HepG2 (cell line): Measurements from ENCODE around the gene PNKP. TPM values are rescaled to one million over a fixed set of nuclear protein-coding genes. Genes with fewer than 3 reads are reported as not detected.

Source experiments
- ATAC-seq: fragments of 200-7000 bp; cut with Tn5 transposase; 3 replicates; pipeline ENCODE4 v1.9.1; 2020; ENCODE audit warnings: mild to moderate bottlenecking, moderate library complexity
- BruUV-seq: library from RNA; stranded (reverse); fragments of 400-500 nt; replicated peaks from 2 replicates; lab custom pipeline; 2021; lab: Mats Ljungman, UMichigan
- CTCF ChIA-PET: fragments of 300-600 bp; formaldehyde crosslinking; extraction: SDS; loops from one replicate; lab custom pipeline; 2021; ENCODE audit warnings: low total read pairs, inconsistent platforms, low intra/inter-chr PET ratio; lab: Yijun Ruan, JAX
- POLR2A ChIA-PET: fragments of 350-600 bp; sonication (Branson Sonifier 250); formaldehyde crosslinking; loops from one replicate; lab custom pipeline; 2020; ENCODE audit warnings: antibody characterized with exemption, inconsistent platforms; lab: Yijun Ruan, JAX
- DNase-seq: peaks from one replicate; pipeline ENCODE4 v3.0.0-alpha.2; 2015; ENCODE audit warnings: low spot score
- FAIRE-seq: peaks from 3 replicates; lab custom pipeline; 2011; peaks lifted over from hg19 to GRCh38; lab: Jason Lieb, UNC
- H2AFZ ChIP-seq: one replicate; pipeline ENCODE4 v1.6.1; 2011; ENCODE audit warnings: low read length, inconsistent platforms
- H3K27ac ChIP-seq: fragments of 300-600 bp; 3 replicates; pipeline ENCODE4 v1.8.0; 2011; ENCODE audit warnings: mixed run types, mild to moderate bottlenecking, mixed read lengths, low read length, inconsistent platforms; ENCODE audit not compliant: insufficient read depth; ENCODE audit errors: extremely low read length
- H3K27me3 ChIP-seq, 2 experiments: fragments of 200-600 bp in 1 of 2; 2 replicates in 1 of 2; 3 replicates in 1 of 2; pipeline versions ENCODE4 v1.6.0 to v1.8.0; 2011; ENCODE audit warnings: low read length in 2 of 2, mild to moderate bottlenecking in 2 of 2, moderate library complexity in 2 of 2, inconsistent platforms in 1 of 2; ENCODE audit not compliant: insufficient read depth in 2 of 2, control insufficient read depth in 1 of 2
- H3K36me3 ChIP-seq, 2 experiments: fragments of 200-600 bp in 1 of 2; replicated peaks in 1 of 2; 2 replicates in 1 of 2; 3 replicates in 1 of 2; pipeline versions ENCODE4 v1.5.1 to v1.8.0; 2011; ENCODE audit warnings: low read length in 2 of 2, inconsistent platforms in 1 of 2; ENCODE audit not compliant: insufficient read depth in 2 of 2, control insufficient read depth in 1 of 2
- H3K4me1 ChIP-seq: 2 replicates; pipeline ENCODE4 v1.5.1; 2012; ENCODE audit warnings: low read length, inconsistent platforms; ENCODE audit not compliant: insufficient read depth
- H3K4me2 ChIP-seq: 2 replicates; pipeline ENCODE4 v1.6.0; 2011; ENCODE audit warnings: low read depth, low read length, inconsistent platforms
- H3K4me3 ChIP-seq, 3 experiments: fragments of 200-600 bp in 1 of 3; sonication (generic), shearing (Covaris generic) in 1 of 3; replicated peaks in 1 of 3; 2 replicates each; pipeline ENCODE4 v1.5.1; 2011 to 2016; ENCODE audit warnings: low read length in 3 of 3, inconsistent platforms in 2 of 3, low read depth in 2 of 3, mild to moderate bottlenecking in 2 of 3, control low read depth in 1 of 3, mixed read lengths in 1 of 3; ENCODE audit not compliant: insufficient read depth in 1 of 3
- H3K79me2 ChIP-seq: one replicate; pipeline ENCODE4 v1.6.1; 2011; ENCODE audit warnings: low read length, inconsistent platforms; ENCODE audit not compliant: insufficient read depth
- H3K9ac ChIP-seq: 2 replicates; pipeline ENCODE4 v1.6.0; 2011; ENCODE audit warnings: mild to moderate bottlenecking, low read depth, low read length, inconsistent platforms; ENCODE audit not compliant: insufficient read depth
- H3K9me3 ChIP-seq: 2 replicates; pipeline ENCODE4 v1.5.1; 2012; ENCODE audit warnings: mild to moderate bottlenecking, low read length
- H4K20me1 ChIP-seq: 2 replicates; pipeline ENCODE4 v1.6.0; 2011; ENCODE audit warnings: inconsistent platforms, mild to moderate bottlenecking, low read length, moderate library complexity; ENCODE audit not compliant: insufficient read depth
- AGO2 ChIP-seq: fragments of 200-400 bp; formaldehyde crosslinking; optimal IDR thresholded peaks from 2 replicates; pipeline ENCODE3; 2017; ENCODE audit warnings: mild to moderate bottlenecking, low read depth, low read length, moderate library complexity
- BHLHE40 ChIP-seq: IDR thresholded peaks from 2 replicates; pipeline ENCODE4 v1.6.1; 2011; ENCODE audit warnings: low read length, improper control_type of control experiment
- CBX2 ChIP-seq, 2 experiments: fragments of 200-600 bp in 1 of 2; sonication (generic); formaldehyde crosslinking in 1 of 2; IDR thresholded peaks; 2 replicates each; pipeline versions ENCODE4 v1.7.0 to v1.8.1; 2018 to 2022; ENCODE audit warnings: low read depth in 2 of 2, low read length in 1 of 2, mild to moderate bottlenecking in 1 of 2, missing genetic modification reagents in 1 of 2
- FOXA3 ChIP-seq: IDR thresholded peaks from 2 replicates; pipeline ENCODE4 v1.6.1; 2016; ENCODE audit warnings: missing genetic modification reagents, missing compliant biosample characterization
- GTF3A ChIP-seq: sonication (generic); formaldehyde crosslinking; conservative IDR thresholded peaks from 2 replicates; pipeline ENCODE4 v1.4.0; 2020; ENCODE audit warnings: mild to moderate bottlenecking, missing genetic modification reagents
- KAT8 ChIP-seq: IDR thresholded peaks from 2 replicates; pipeline ENCODE4 v1.6.1; 2016; ENCODE audit warnings: missing genetic modification reagents, missing compliant biosample characterization
- LBX2 ChIP-seq: sonication (generic); formaldehyde crosslinking; IDR thresholded peaks from 2 replicates; pipeline ENCODE4 v1.5.0; 2020; ENCODE audit warnings: missing genetic modification reagents, mild to moderate bottlenecking, borderline replicate concordance
- NFE2L2 ChIP-seq: fragments of 150-350 bp; IDR thresholded peaks from 2 replicates; pipeline ENCODE4 v1.6.1; 2014; ENCODE audit warnings: low read length
- RBM22 ChIP-seq: fragments of 200-400 bp; formaldehyde crosslinking; optimal IDR thresholded peaks from 2 replicates; pipeline ENCODE3; 2017; ENCODE audit warnings: mild to moderate bottlenecking, low read length, moderate library complexity
- SATB2 ChIP-seq: sonication (generic); formaldehyde crosslinking; IDR thresholded peaks from 2 replicates; pipeline ENCODE4 v1.5.0; 2020; ENCODE audit warnings: missing genetic modification reagents
- YEATS4 ChIP-seq: sonication (generic); formaldehyde crosslinking; IDR thresholded peaks from 2 replicates; pipeline ENCODE4 v1.4.0; 2020; ENCODE audit warnings: missing genetic modification reagents, borderline replicate concordance
- ZC3H13 ChIP-seq: sonication (generic); formaldehyde crosslinking; IDR thresholded peaks from 2 replicates; pipeline ENCODE4 v1.8.1; 2023; ENCODE audit warnings: mild to moderate bottlenecking, missing genetic modification reagents, moderate library complexity
- ZMYM4 ChIP-seq: sonication (generic); formaldehyde crosslinking; IDR thresholded peaks from 2 replicates; pipeline ENCODE4 v1.8.1; 2023; ENCODE audit warnings: mild to moderate bottlenecking, missing genetic modification reagents
- ZNF234 ChIP-seq: sonication (generic); formaldehyde crosslinking; conservative IDR thresholded peaks from 2 replicates; pipeline ENCODE4 v1.5.1; 2020; ENCODE audit warnings: mild to moderate bottlenecking, missing genetic modification reagents
- ZNF3 ChIP-seq: IDR thresholded peaks from 2 replicates; pipeline ENCODE4 v1.7.0; 2017; ENCODE audit warnings: inconsistent platforms
- ZNF382 ChIP-seq: sonication (generic); formaldehyde crosslinking; IDR thresholded peaks from 2 replicates; pipeline ENCODE4 v1.5.0; 2020; ENCODE audit warnings: missing genetic modification reagents, mild to moderate bottlenecking, borderline replicate concordance
- ZNF496 ChIP-seq: sonication (generic); formaldehyde crosslinking; IDR thresholded peaks from 2 replicates; pipeline ENCODE4 v1.8.1; 2023; ENCODE audit warnings: mild to moderate bottlenecking, moderate library complexity, missing genetic modification reagents; ENCODE audit not compliant: insufficient replicate concordance
- ZNF552 ChIP-seq: sonication (generic); formaldehyde crosslinking; IDR thresholded peaks from 2 replicates; pipeline ENCODE4 v1.9.0; 2022; ENCODE audit warnings: missing genetic modification reagents, mild to moderate bottlenecking, borderline replicate concordance
- ZNF7 ChIP-seq: IDR thresholded peaks from 2 replicates; pipeline ENCODE4 v1.6.1; 2016; ENCODE audit warnings: missing biosample characterization, missing genetic modification reagents
- ZSCAN22 ChIP-seq: sonication (generic); formaldehyde crosslinking; IDR thresholded peaks from 2 replicates; pipeline ENCODE4 v1.4.0; 2020; ENCODE audit warnings: mild to moderate bottlenecking, missing genetic modification reagents
- WGBS: methylation state at CpG from one replicate; pipeline ENCODE4 v1.1.6; 2017; ENCODE audit warnings: low lambda C conversion rate; 5-methylcytosine and 5-hydroxymethylcytosine counted together
- in situ Hi-C: cut with HindIII; loops from 2 replicates; pipeline ENCODE4 v1.10.0; 2017; ENCODE audit warnings: low pct_unique_long_range_greater_than_20kb; ENCODE audit not compliant: extremely low pct_ligation_motif_present
- intact Hi-C: fragments of 100-400 bp; cut with micrococcal nuclease; formaldehyde crosslinking; loops from one replicate; pipeline ENCODE4 v1.10.0; 2022; ENCODE audit not compliant: unreplicated experiment
- polyA plus RNA-seq, 8 experiments: library from polyadenylated mRNA; depleted of rRNA in 3 of 8; stranded (reverse) in 7 of 8; unstranded in 1 of 8; fragments of >200 nt; fragmentation: Illumina TruSeq in 4 of 8; extraction: Trizol in 4 of 8; gene quantifications; 2 replicates each; pipeline versions ENCODE4 v1.2.1 to v1.2.3, GENCODE V29; 2011 to 2016; ENCODE audit warnings: low read depth in 4 of 8, missing spikeins in 1 of 8, mixed read lengths in 1 of 8; ENCODE audit not compliant: insufficient read depth in 1 of 8
- total RNA-seq, 5 experiments: library from RNA; depleted of rRNA; stranded (reverse); fragments of >200 nt; fragmentation: Illumina TruSeq; extraction: Trizol; gene quantifications; 2 replicates each; pipeline ENCODE4 v1.2.3, GENCODE V29; 2016; ENCODE audit warnings: low read depth in 1 of 5
- TF ChIP-seq, protein P1 (sequence below): sonication (generic); formaldehyde crosslinking; IDR thresholded peaks from 2 replicates; pipeline ENCODE4; 2020; ENCODE audit warnings: missing genetic modification reagents, mild to moderate bottlenecking, borderline replicate concordance
- TF ChIP-seq, protein P2 (sequence below): sonication (generic); formaldehyde crosslinking; IDR thresholded peaks from 2 replicates; pipeline ENCODE4 v1.8.0; 2022; ENCODE audit warnings: mild to moderate bottlenecking, missing genetic modification reagents, moderate library complexity

The PNKP gene
- total and polyA plus RNA-seq, 2 of the 13 experiments (the other 11 are each of a cell fraction or from before 2014, with no cell fraction given), result 12.7 to 27.1 TPM

GRCh38 chr19:49908480-49909420 lies 41.4 kb upstream of the PNKP start:
- ChIA-PET CTCF (no interaction called here), POLR2A (interaction anchor here (1.4 to 1.9 kb wide), 2 partner anchors 20 to 21 kb away, joined by 4 to 8 read pairs; partner anchors contain the start of genes ATF5 and NUP62)
- no peak overlapping the region for H2AFZ ChIP-seq
- H3K9ac ChIP-seq, result no peak overlapping the region
- H3K4me3 ChIP-seq, result no peak overlapping the region
- peaks cover 18% of the 10 kb centered on the region for H3K4me1 ChIP-seq
- ATAC-seq (no peak), DNase-seq (no peak), FAIRE-seq (no peak)
- H3K36me3 ChIP-seq, result peaks cover 21 to 33% of the 10 kb centered on the region in 2 experiments; a peak in 4 of 5 replicates
- no TSS peak for BruUV-seq
- H3K79me2 ChIP-seq, result no peaks in the 10 kb centered on the region
- intact Hi-C loops (no loop called here), in situ Hi-C loops (no loop called here)
- H3K27ac ChIP-seq, result no peak overlapping the region
- no peaks in the 10 kb centered on the region for H3K9me3 ChIP-seq
- H4K20me1 ChIP-seq, result no peaks in the 10 kb centered on the region
- WGBS, result 98% methylated on average over 37 of the region's 37 CpGs
- H3K27me3 ChIP-seq, result no peaks in the 10 kb centered on the region
- H3K4me2 ChIP-seq, result no peak overlapping the region
- TF ChIP-seq ZNF3 (no peak), YEATS4 (CRISPR knock-in tag) (no peak), KAT8 (CRISPR knock-in tag) (no peak), LBX2 (no peak), NFE2L2 (no peak), ZNF382 (CRISPR knock-in tag) (no peak), ZSCAN22 (CRISPR knock-in tag) (no peak), ZNF496 (no peak), CBX2 (IDR thresholded peaks at IDR 0.05; ENCODE audit: low read depth, low read length) (no peak), CBX2 (CRISPR knock-in tag; IDR thresholded peaks at IDR 0.05; ENCODE audit: low read depth) (no peak), ZNF7 (CRISPR knock-in tag) (no peak), ZMYM4 (CRISPR knock-in tag) (no peak), GTF3A (CRISPR knock-in tag) (no peak), SATB2 (CRISPR knock-in tag) (no peak), ZNF552 (CRISPR knock-in tag) (no peak), BHLHE40 (no peak), ZC3H13 (CRISPR knock-in tag) (peak; percentile 70), RBM22 (peak; percentile 44), AGO2 (peak; percentile 82), FOXA3 (CRISPR knock-in tag) (no peak), ZNF234 (no peak)
- TF ChIP-seq, protein P1, sequence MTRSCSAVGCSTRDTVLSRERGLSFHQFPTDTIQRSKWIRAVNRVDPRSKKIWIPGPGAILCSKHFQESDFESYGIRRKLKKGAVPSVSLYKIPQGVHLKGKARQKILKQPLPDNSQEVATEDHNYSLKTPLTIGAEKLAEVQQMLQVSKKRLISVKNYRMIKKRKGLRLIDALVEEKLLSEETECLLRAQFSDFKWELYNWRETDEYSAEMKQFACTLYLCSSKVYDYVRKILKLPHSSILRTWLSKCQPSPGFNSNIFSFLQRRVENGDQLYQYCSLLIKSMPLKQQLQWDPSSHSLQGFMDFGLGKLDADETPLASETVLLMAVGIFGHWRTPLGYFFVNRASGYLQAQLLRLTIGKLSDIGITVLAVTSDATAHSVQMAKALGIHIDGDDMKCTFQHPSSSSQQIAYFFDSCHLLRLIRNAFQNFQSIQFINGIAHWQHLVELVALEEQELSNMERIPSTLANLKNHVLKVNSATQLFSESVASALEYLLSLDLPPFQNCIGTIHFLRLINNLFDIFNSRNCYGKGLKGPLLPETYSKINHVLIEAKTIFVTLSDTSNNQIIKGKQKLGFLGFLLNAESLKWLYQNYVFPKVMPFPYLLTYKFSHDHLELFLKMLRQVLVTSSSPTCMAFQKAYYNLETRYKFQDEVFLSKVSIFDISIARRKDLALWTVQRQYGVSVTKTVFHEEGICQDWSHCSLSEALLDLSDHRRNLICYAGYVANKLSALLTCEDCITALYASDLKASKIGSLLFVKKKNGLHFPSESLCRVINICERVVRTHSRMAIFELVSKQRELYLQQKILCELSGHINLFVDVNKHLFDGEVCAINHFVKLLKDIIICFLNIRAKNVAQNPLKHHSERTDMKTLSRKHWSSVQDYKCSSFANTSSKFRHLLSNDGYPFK, result no peak
- TF ChIP-seq, protein P2, sequence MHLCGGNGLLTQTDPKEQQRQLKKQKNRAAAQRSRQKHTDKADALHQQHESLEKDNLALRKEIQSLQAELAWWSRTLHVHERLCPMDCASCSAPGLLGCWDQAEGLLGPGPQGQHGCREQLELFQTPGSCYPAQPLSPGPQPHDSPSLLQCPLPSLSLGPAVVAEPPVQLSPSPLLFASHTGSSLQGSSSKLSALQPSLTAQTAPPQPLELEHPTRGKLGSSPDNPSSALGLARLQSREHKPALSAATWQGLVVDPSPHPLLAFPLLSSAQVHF (CRISPR knock-in tag), result no peak
